G401 (cell line): Measurements from ENCODE around the gene SLIT3. TPM values are rescaled to one million over a fixed set of nuclear protein-coding genes. Genes with fewer than 3 reads are reported as not detected.

ENCODE experiments used
- DNase-seq: peaks from one replicate; pipeline ENCODE4 v3.0.0-alpha.2; 2015; ENCODE audit warnings: low spot score
- in situ Hi-C: cut with HindIII; loops from 2 replicates; pipeline ENCODE4 v1.10.0; 2016; ENCODE audit warnings: low sequenced_read_pairs, mixed read lengths
- total RNA-seq: library from RNA; depleted of rRNA; stranded (reverse); fragments of >200 nt; shearing (Covaris generic); gene quantifications from 2 replicates; pipeline ENCODE4 v1.2.3, GENCODE V29; 2014

Gene SLIT3
- total RNA-seq, 1 experiment from 2014 or later, result 0.03 TPM

DNA sequence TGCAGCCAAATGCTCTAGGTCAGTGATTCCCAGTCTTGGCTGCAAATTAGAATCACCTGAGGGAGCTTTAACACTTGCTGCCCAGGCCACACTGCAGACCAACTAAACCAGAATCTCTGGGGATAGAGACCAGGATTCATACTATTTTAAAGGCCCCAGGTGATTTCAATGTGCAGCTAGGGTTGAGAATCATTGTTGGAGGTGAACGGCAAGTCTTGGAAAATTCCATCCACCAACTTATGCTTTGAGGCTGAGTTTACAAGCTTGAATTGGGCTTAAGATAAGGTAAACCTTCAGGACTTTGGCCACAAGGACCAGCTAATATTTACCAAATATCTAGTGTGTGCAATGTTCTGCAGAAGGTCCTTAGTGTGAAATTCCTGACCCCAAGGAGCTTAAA, 27.5 kb downstream of the SLIT3 start:
- DNase-seq, result no peak
- in situ Hi-C loops, result no loop called here

DNA sequence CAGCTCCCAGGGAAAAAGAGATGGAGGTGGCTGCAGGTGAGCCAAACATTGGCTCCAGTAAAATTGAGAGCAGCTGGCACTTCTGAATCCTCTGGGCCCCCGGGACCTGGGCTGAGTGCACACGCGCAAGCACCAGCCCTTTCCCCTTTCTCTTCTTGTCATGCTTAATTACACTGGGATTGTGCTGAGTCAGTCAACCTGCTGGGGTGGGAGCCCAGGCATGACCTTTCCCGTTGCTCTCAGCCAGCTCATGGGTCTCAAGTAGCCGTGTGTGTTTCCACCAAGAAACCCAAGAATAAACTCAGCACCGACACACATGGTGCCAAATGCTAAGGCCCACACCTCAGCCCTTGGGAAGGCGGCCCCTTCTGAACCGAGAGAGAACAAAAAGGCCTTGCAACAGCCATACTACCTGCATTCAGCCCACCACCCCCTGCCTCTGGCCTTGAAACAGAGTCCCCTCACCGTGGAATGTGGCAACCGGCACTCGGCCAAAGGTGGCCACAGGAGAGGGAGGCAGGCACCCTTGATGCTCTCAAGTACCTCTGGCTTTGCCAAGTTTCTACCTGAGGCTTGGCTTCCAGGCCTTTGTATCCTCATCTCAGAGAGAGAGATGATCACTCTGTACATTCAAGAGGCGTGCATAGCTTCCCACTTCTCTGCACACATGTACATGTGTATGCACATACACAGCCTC, 28.1 kb downstream of the SLIT3 start:
- DNase-seq, result no peak
- in situ Hi-C loops, result no loop called here

- DNase-seq, result no peak
- in situ Hi-C loops, result no loop called here
These were observed 28.8 kb downstream of the SLIT3 start for GRCh38 chr5:169272111-169272510.

- in situ Hi-C loops, result no loop called here
- DNase-seq, result no peak
These were observed 30.1 kb downstream of the SLIT3 start for GRCh38 chr5:169270827-169271226.

DNA sequence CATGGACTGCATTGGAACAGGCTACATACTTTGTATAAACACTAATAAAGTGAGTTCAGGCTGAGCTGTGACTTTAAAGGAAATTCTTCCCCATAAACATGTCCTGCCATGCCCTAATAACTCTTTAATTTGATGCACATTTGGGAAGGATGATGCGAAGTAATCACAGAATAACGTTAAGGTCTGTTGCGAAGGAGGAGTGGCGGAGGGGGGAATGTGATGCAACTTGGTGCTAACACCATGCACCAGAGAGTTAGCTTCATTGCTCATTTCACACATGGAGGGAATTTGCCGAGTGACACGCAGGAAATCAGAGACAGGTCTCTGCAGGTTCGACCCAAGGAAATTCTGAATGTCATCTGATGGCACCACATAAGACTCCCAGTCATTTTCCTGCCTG, 32.9 kb downstream of the SLIT3 start:
- no peak for DNase-seq

GRCh38 chr5:169265888-169266287, 35.1 kb downstream of the SLIT3 start:
- in situ Hi-C loops, result no loop called here
- no peak for DNase-seq

More for the DNA sequence above, 32.9 kb downstream of the SLIT3 start:
- in situ Hi-C loops, result no loop called here

DNA sequence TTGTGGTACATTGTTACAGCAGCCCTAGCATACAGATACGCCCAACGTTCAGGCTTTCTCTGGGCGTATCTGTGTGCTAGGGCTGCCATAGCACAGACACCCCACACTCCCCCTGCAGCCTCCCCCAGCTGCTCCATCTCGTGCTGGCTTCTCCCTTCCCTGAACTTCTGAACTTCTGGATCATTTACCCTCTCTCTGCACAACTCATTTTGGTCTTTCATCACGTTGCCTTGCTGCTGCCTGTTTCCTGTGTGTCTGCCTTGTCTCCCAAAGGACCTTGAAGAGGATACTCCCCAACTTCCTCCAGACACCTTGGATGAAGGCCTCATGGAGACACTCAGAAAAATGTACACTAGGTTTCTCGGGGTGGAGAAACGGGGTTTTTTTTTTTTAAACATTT, 37.3 kb downstream of the SLIT3 start:
- in situ Hi-C loops, result no loop called here
- DNase-seq, result no peak

DNA sequence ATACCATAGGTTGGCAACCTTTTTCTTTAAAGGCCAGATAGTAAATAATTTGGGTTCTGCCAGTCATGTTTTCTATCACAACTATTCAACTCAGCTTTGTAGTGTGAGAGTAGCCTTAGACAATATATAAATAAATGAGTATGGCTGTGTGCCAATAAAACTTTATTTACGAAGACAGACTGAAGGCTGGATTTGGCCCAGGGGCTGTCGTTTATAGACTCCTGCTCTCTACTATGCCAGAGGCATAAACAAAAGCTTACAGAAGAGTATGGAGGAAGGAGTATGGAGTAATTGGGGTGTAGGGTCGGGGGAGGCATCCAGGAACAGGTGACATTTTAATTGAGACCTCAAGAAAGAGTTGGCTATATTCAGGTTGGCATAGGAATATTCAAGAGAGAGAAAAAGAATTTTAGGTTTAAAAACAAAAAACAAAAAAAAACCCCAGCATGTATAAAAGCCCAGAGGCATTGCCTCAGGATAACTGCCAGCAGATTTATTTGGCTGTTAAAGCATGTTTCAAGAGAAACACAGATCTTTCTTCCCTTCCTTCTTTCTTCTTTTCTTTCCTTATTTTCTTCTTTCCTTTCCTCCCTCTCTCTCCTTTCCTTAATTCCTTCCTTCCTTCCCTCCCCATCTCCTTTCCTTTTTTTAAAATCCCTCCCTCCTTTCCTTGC, 39.9 kb downstream of the SLIT3 start:
- no peak for DNase-seq
- in situ Hi-C loops, result no loop called here

GRCh38 chr5:169258372-169259000, 42.5 kb downstream of the SLIT3 start:
- no peak for DNase-seq
- in situ Hi-C loops, result no loop called here

- no peak for DNase-seq
- in situ Hi-C loops, result no loop called here
These were observed 44.7 kb downstream of the SLIT3 start for GRCh38 chr5:169256191-169256590.

DNA sequence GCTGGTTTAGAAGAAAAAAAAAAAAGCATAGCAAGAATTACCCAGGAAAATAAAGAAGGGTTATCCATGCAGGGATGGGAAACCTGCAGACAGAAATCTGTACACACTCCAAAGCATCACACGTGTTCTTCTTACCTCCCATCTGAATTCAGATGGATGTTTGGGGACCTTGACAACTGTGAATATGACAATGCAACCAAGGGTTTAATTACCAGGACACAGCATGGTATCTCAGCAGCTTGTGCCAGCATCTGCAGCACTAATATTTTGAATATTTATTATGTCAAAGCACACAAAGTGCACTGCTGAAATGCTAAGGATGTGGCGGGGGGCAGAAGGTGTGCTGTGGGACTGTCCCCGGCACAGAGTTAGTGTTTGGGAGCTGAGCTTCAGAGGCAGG, 47.9 kb downstream of the SLIT3 start:
- in situ Hi-C loops, result no loop called here
- DNase-seq, result peak; percentile 73

GRCh38 chr5:169251333-169252084, 49.4 kb downstream of the SLIT3 start:
- DNase-seq, result peak; percentile 96

DNA sequence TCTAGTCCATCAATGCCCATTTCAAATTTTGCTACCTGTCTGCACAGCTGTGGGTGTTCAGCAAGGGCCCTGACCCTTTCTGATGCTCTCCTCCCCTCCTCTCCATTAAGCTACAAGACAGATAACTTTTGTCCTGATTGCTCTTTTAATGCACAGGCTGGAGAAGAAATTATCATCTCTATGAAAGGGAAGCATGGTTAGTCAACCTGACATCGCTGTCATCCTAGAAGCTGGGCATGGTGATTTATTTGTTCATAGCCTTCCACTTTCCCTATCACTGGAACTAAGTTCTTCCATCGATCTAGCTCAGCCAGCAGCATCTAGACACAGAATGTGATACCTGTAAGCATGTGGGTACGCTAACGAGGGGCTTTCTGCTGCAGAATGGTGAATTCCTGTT, 50.1 kb downstream of the SLIT3 start:
- in situ Hi-C loops, result no loop called here
- DNase-seq, result peak; percentile 28

More at GRCh38 chr5:169251333-169252084, 49.4 kb downstream of the SLIT3 start:
- in situ Hi-C loops, result no loop called here

GRCh38 chr5:169248996-169249395, 51.9 kb downstream of the SLIT3 start:
- no peak for DNase-seq
- in situ Hi-C loops, result no loop called here

- DNase-seq, result no peak
- in situ Hi-C loops, result no loop called here
These were observed 52.4 kb downstream of the SLIT3 start for GRCh38 chr5:169248550-169248949.

GRCh38 chr5:169244812-169245211, 56.1 kb downstream of the SLIT3 start:
- in situ Hi-C loops, result no loop called here
- DNase-seq, result peak; percentile 63

GRCh38 chr5:169243651-169244422, 57.1 kb downstream of the SLIT3 start:
- DNase-seq, result peak; percentile 46
- in situ Hi-C loops, result no loop called here

DNA sequence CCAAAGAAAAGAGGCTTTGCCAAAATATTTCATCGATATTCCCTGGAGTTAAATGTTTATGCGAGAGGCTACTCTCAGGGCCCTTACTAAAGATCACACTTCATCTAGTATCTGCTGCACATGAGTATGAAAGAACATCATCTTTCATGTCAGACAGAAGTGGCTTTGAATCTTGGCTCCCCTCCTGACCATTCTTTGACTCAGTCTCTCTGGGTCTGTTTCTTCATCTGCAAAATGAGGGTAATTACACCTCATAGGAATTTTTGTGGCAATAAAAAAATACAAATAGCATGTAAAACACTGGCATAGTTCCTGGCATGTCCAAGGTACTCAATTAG, 58.1 kb downstream of the SLIT3 start:
- in situ Hi-C loops, result no loop called here
- no peak for DNase-seq

DNA sequence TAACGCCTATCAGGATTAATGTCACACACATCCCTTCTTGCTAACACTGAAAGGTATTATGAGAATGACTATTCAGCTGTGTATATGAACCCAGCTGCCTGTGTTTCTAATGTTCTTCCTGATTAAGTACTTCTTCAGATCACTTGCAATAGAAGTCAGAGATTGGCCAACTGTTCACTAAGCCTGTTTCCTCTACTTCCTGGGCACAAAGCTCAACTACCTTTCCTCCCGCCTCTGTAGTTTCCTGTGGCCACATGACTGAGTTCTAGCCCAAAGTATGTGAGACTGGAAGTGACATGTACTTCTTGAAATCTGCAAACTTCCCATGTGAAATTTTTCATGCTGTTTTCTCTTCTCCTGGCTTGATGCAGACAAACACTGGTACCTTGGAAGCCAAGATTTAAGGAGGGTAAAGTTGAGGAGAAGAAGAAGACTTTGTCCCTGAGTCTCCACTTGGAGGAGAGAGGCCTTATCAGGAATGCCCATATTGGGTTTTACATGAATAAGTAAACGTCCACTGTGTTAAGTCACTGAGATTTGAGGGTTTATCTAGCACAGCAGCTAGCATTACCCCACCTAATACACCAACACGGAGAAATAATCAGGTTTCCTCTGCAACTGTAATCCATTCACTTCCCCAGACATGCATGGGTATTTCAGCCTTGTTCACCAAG, 58.6 kb downstream of the SLIT3 start:
- in situ Hi-C loops, result no loop called here
- no peak for DNase-seq
